Nucleus accumbens (tissue), 56 donors: ENCODE measurements around the gene NFATC3.
"Not testable (repeated sequence)": the region's sequence is repeated elsewhere in the genome, so short reads cannot be mapped to it uniquely, and the experiment has no call there.

Source experiments
- DNase-seq, 56 donors: peaks; one replicate each; lab custom pipeline; 2025; lab: John Stamatoyannopoulos, UW

The NFATC3 gene

DNA sequence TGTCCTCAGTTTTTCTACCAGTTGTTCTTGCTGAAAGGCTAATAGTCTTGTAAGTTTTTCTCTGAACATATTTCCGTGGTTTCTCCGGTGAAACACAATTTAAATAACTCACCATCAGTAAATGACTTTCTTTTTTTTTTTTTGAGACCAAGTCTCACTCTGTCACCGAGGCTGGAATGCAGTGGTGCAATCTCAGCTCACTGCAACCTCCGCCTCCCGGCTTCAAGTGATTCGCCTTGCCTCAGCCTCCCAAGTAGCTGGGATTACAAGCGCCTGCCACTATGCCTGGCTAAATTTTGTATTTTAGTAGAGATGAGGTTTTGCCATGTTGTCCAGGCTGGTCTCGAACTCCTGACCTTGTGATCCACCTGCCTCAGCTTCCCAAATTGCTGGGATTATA, 29.8 kb downstream of the NFATC3 start:
- DNase-seq: not testable (repeated sequence)

DNA sequence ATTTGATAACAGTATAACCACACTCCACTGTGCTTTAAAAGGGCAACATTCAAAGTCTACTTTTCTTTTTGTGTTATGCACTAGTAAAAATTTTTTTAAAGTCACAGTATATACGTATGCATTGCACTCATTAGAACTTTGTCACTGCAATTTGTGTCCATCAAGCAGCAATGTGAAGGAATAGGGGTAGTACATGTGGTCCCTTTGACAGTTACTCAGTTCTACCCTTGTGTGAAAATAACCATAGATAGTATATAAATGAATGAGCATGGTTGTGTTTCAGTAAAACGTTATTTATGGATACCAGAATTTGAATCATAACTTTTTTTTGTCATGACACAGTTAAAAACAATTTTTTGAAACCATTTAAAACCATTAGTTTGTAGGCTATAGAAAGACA, 30.7 kb downstream of the NFATC3 start:
- DNase-seq: no peak

DNA sequence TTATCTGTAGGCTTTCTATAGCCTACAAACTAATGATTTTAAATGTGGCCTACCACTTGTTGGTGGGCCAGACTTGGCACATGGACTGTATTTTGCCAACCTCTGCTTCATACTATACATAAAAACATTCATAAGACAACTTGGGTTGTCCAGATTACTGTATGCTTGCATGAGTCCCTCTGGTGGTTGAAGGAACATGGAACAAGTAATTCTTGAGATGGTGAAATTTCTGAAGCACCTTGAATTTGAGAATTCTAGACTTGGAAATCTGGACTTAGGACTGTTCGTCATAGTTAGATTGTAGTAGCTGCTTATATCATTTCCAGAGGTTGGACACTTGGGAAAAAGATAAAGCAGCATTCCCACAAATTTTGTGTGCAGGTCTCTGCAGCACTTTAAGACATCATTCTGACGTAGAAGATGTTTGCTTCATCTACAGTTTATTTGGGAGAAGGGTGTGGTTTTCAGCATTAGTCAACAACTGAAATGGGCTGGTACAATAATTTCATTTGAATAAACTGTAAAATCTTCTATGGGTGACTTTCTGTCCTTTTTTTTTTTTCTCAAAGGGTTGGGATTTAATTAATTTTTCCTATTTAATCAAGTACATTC, 31.2 kb downstream of the NFATC3 start:
- DNase-seq: no peak

GRCh38 chr16:68117884-68118283, 32.7 kb downstream of the NFATC3 start:
- DNase-seq: no peak

GRCh38 chr16:68118954-68119353, 33.8 kb downstream of the NFATC3 start:
- not testable (repeated sequence) for DNase-seq

- not testable (repeated sequence) for DNase-seq
Observed at GRCh38 chr16:68120496-68120895, 35.3 kb downstream of the NFATC3 start.

GRCh38 chr16:68126395-68126794, 41.2 kb downstream of the NFATC3 start:
- DNase-seq: no peak

- no peak for DNase-seq
Observed at GRCh38 chr16:68128577-68129305, 43.6 kb downstream of the NFATC3 start.

- no peak for DNase-seq
Observed at GRCh38 chr16:68130520-68130919, 45.4 kb downstream of the NFATC3 start.

DNA sequence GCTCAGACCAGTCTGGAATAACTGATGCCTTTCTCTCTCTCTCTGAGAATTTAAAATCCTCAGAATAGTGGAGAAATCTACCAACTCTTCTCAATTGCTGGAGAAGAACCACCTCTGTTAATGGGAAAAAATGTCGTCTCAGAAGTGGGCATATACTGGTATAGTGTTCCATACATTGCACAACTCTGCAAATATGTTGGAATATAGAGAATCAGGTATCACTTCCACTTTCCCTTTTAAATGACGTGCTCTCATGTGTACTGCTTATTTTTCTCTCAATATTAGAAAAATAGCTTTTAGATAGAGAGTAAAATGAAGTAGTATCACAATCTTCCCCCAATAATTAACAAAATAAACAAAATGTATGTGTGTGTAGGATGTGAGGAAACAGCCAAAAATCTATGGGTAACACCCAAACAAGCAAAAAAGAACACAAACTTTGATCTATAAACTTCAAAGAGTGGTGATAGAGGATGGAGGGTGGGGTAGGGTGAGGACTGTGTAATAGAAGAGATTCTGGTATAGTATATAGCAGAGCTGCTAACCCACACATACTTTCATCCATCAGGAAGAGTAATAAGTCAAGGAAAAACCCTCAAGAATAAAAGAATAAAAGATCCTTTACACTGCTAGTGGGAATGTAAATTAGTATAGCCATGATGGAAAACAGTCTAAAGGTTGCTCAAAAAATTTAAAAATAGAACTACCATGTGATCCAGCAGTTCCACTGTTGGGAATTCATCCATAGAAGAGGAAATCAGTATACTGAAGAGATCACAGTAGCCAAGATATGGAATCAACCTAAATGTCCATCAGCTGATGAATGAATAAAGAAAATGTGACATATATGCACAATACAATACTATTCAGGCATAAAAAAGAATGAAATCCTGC, 46.9 kb downstream of the NFATC3 start:
- no peak for DNase-seq

GRCh38 chr16:68133000-68133399, 47.8 kb downstream of the NFATC3 start:
- DNase-seq: not testable (repeated sequence)

DNA sequence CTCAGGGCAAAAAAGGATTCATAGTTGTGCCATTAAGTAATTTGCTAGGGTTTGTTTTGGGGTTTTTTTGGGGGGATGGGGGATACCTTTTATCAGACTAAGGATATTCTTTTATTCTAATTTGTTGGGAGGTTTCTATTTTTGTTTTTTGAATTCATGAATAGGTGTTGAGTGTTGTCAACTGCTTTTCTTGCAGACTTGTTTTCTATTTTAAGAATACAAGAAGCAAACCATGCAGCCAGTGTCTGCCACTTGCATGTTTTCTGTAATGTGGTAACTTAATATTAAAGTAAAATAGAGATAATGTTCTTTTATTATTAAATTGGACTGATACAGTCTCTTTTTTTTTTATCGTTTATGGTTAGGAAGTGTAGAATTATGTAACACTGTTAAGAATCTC, 49.5 kb downstream of the NFATC3 start:
- DNase-seq: no peak

DNA sequence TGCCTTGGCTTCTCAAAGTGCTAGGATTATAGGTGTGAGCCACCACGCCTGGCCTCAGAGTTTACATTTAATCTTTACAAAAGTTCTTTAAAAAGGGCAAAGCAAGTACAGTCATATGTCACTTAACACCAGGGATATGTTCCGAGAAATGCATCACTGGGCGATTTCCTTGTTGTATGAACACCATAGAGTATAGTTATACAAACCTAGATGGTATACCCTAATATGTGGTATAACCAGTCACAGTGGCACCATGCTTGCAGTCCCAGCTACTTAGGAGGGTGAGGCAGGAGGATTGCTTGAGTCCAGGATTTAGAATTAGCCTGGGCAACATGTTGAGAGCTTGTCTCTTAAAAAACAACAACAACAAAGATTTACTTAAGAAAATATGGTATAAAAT, 51.3 kb downstream of the NFATC3 start:
- no peak for DNase-seq

DNA sequence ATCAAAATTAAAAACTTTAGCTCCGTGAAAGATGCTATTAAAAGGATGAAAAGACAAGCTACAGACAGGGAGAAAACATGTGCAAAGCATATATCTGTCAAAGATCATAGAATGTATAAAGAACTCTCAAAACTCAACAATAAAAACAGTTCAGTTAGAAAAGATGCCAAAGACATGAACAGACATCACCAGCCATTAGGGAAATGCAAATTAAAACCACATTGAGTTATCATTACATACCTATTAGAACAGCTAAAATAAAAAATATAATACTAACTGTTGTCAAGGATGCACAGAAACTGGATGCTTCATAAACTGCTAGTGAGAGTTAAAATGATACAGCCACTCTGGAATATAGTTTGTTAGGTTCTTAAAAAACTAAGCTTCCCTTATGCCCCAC, 58.8 kb downstream of the NFATC3 start:
- no peak for DNase-seq

DNA sequence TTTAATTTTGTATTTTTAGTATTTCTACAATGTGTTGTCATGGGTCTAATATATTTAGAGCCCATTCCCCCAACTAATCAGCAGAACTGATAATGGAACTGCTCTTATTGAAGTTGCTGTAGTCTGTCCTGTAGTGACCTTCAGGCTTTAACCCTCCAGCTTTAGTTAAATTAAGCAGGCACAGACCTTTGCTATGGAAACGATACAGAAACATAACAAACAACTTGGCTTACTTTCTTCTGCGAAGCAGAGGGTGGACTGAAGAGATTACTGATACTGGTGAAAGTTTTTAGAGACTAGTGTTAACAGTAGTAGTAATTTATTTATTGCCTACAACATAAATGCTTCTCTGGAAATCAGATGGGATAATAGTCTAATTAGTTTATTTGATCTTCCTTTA, 61.4 kb downstream of the NFATC3 start:
- DNase-seq: no peak

DNA sequence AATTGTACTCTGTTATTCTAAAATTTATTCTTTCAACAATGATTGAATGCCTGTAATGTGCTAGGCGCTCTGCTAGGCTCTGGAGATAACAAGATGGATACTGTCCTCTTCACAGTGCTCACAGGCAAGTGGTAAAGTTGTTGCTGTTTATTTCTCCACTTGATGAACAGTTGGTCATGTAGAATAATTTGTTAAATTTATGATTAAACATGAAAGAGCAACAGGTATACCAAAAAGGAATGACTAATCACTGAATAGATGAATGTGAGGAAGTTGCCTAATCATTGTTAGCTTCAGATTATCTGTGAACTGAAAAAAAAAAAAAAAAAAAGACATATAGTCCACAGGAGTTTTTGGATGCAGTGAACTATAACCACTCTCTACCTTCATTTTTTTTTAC, 62.3 kb downstream of the NFATC3 start:
- DNase-seq: no peak

GRCh38 chr16:68149596-68149995, 64.4 kb downstream of the NFATC3 start:
- DNase-seq: no peak

- DNase-seq: no peak
Observed at GRCh38 chr16:68155425-68155824, 70.3 kb downstream of the NFATC3 start.

- no peak for DNase-seq
Observed at GRCh38 chr16:68162413-68162812, 77.2 kb downstream of the NFATC3 start.

GRCh38 chr16:68163275-68163674, 78.1 kb downstream of the NFATC3 start:
- not testable (repeated sequence) for DNase-seq

GRCh38 chr16:68166264-68166663, 81.1 kb downstream of the NFATC3 start:
- no peak for DNase-seq
